ENCODE data around the gene NABP1.

Gene NABP1

GRCh38 chr2:191631754-191632153 is 46.2 kb upstream of the NABP1 start:
- Histone ChIP-seq H3K79me2 (ENCODE audit: low read length) (no peaks in the 10 kb centered on the region), H3K4me3 (ENCODE audit: low read length) (no peak overlapping the region), H3K27me3 (ENCODE audit: low read depth, low read length) (no peaks in the 10 kb centered on the region), H2AFZ (ENCODE audit: low read depth, low read length) (no peak overlapping the region), H3K4me1 (ENCODE audit: low read length) (peaks cover 54% of the 10 kb centered on the region), H3K36me3 (replicated peaks; ENCODE audit: low read depth, low read length) (no peaks in the 10 kb centered on the region), H3K9ac (ENCODE audit: low read length) (no peak overlapping the region), H3K9me3 (ENCODE audit: insufficient read depth, low read length) (no peaks in the 10 kb centered on the region), H3K4me2 (ENCODE audit: low read length) (no peak overlapping the region), H3K27ac (ENCODE audit: low read length) (no peak overlapping the region), H4K20me1 (ENCODE audit: insufficient read depth, low read length) (no peaks in the 10 kb centered on the region)
- TF ChIP-seq EZH2phosphoT487 (IDR thresholded peaks at IDR 0.05; ENCODE audit: low read depth) (no peak), CTCF (IDR thresholded peaks at IDR 0.05; ENCODE audit: low read depth, low read length) (no peak)

GRCh38 chr2:191632426-191632825 is 45.5 kb upstream of the NABP1 start:
- Histone ChIP-seq H3K4me2 (ENCODE audit: low read length) (no peak overlapping the region), H3K9me3 (ENCODE audit: insufficient read depth, low read length) (no peaks in the 10 kb centered on the region), H3K27me3 (ENCODE audit: low read depth, low read length) (no peaks in the 10 kb centered on the region), H3K9ac (ENCODE audit: low read length) (no peak overlapping the region), H4K20me1 (ENCODE audit: insufficient read depth, low read length) (no peaks in the 10 kb centered on the region), H3K4me1 (ENCODE audit: low read length) (peaks cover 54% of the 10 kb centered on the region), H3K4me3 (ENCODE audit: low read length) (no peak overlapping the region), H2AFZ (ENCODE audit: low read depth, low read length) (no peak overlapping the region), H3K79me2 (ENCODE audit: low read length) (no peaks in the 10 kb centered on the region), H3K27ac (ENCODE audit: low read length) (no peak overlapping the region), H3K36me3 (replicated peaks; ENCODE audit: low read depth, low read length) (no peaks in the 10 kb centered on the region)
- TF ChIP-seq CTCF (IDR thresholded peaks at IDR 0.05; ENCODE audit: low read depth, low read length) (no peak), EZH2phosphoT487 (IDR thresholded peaks at IDR 0.05; ENCODE audit: low read depth) (no peak)

- peak overlapping the region; percentile 42; the same call in 1 of the 2 replicates for H3K4me2 ChIP-seq (ENCODE audit: low read length)
- H3K4me1 ChIP-seq (ENCODE audit: low read length), result peaks cover 63% of the 10 kb centered on the region
Observed at GRCh38 chr2:191634791-191635190, 43.1 kb upstream of the NABP1 start.

More at GRCh38 chr2:191634791-191635190, 43.1 kb upstream of the NABP1 start:
- no peak overlapping the region for H3K9ac ChIP-seq (ENCODE audit: low read length)
- no peaks in the 10 kb centered on the region for H3K79me2 ChIP-seq (ENCODE audit: low read length)
- H3K27ac ChIP-seq (ENCODE audit: low read length), result no peak overlapping the region
- no peaks in the 10 kb centered on the region for H3K36me3 ChIP-seq (replicated peaks; ENCODE audit: low read depth, low read length)
- no peaks in the 10 kb centered on the region for H4K20me1 ChIP-seq (ENCODE audit: insufficient read depth, low read length)
- H3K27me3 ChIP-seq (ENCODE audit: low read depth, low read length), result no peaks in the 10 kb centered on the region
- H3K4me3 ChIP-seq (ENCODE audit: low read length), result no peak overlapping the region
- no peak overlapping the region for H2AFZ ChIP-seq (ENCODE audit: low read depth, low read length)
- TF ChIP-seq CTCF (IDR thresholded peaks at IDR 0.05; ENCODE audit: low read depth, low read length) (no peak), EZH2phosphoT487 (IDR thresholded peaks at IDR 0.05; ENCODE audit: low read depth) (no peak)
- H3K9me3 ChIP-seq (ENCODE audit: insufficient read depth, low read length), result no peaks in the 10 kb centered on the region

Measured in OCI-LY3 (cell line).